ENCODE measurements around the gene LRRC2. TPM values are rescaled to one million over a fixed set of nuclear protein-coding genes. Genes with fewer than 3 reads are reported as not detected.

LRRC2 gene
- total RNA-seq, 4 donors from 2014 or later = 0.32 to 0.83 (median 0.55) TPM

DNA sequence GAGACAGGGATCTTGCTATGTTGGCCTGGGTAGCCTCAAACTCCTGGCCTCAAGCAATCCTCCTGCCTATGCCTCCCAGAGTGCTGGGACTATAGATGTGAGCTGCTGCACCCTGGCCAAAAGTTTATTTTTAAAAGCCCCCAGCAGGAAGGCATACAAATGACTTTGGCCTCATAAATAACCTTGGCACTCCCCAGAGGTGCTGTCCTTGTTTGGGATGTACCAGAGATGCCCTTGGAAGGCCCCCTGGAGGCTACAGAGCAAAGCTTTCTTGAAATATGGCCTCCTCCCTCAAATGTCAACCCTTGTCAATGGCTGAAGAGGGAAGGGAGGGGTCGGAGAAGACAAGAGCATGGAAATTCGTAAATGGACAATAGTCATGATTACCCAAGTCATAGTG, 82.3 kb downstream of the LRRC2 start:
- H3K36me3 ChIP-seq = no peaks in the 10 kb centered on the region
- peaks cover 0 to 5% (median 4%) of the 10 kb centered on the region in 4 donors for H3K4me1 ChIP-seq
- no peak for TF ChIP-seq POLR2A (IDR thresholded peaks at IDR 0.05; ENCODE audit: low read depth)
- no peak for TF ChIP-seq POLR2AphosphoS5 (IDR thresholded peaks at IDR 0.05)
- no peak for TF ChIP-seq EP300 (IDR thresholded peaks at IDR 0.05)
- TF ChIP-seq, protein P1, sequence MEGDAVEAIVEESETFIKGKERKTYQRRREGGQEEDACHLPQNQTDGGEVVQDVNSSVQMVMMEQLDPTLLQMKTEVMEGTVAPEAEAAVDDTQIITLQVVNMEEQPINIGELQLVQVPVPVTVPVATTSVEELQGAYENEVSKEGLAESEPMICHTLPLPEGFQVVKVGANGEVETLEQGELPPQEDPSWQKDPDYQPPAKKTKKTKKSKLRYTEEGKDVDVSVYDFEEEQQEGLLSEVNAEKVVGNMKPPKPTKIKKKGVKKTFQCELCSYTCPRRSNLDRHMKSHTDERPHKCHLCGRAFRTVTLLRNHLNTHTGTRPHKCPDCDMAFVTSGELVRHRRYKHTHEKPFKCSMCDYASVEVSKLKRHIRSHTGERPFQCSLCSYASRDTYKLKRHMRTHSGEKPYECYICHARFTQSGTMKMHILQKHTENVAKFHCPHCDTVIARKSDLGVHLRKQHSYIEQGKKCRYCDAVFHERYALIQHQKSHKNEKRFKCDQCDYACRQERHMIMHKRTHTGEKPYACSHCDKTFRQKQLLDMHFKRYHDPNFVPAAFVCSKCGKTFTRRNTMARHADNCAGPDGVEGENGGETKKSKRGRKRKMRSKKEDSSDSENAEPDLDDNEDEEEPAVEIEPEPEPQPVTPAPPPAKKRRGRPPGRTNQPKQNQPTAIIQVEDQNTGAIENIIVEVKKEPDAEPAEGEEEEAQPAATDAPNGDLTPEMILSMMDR (IDR thresholded peaks at IDR 0.05) = no peak
- no peaks in the 10 kb centered on the region for H3K9me3 ChIP-seq
- no peak overlapping the region for H3K27ac ChIP-seq (replicated peaks in 1 of 4)
- H3K4me3 ChIP-seq = no peak overlapping the region
- H3K27me3 ChIP-seq = peaks cover 0 to 31% (median 0%) of the 10 kb centered on the region in 4 donors
- DNase-seq (ENCODE audit: extremely low spot score) = no peak
- WGBS = 88% methylated on average over 2 of the region's 2 CpGs
- intact Hi-C loops (cut with DNase I) = no loop called here

DNA sequence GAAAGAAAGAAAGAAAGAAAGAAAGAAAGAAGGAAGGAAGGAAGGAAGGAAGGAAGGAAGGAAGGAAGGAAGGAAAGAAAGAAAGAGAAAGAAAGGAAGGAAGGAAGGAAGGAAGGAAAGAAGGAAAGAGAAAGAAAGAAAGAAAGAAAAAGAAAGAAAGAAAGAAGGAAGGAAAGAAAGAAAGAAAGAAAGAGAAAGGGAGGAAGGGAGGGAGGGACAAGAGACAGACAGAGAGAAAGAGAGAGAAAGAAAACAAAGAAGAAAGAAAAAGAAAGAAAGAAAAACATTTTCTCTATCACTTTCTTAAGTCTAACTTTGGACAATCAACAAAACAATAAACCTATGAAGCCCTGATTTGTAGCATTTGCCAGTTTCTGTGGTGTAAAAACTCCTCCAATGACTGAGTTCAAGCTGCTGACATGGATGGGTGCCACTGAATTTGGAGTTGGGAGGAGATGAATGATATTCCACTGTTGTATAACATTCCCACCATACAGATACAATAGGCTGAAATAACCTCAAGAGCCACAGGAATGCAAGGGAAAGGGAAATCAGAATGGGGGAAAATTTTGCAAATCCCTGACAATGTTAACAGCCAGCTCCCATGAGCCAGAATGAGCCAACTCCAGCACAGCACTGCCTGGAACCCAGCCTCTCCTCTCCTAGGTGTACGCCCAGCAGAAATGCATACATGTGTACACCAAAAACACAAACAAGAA, 83.3 kb downstream of the LRRC2 start:
- Histone ChIP-seq H3K36me3 (no peaks in the 10 kb centered on the region), H3K4me1 (no peaks in the 10 kb centered on the region), H3K4me3 (no peak overlapping the region), H3K27ac (replicated peaks in 1 of 4) (no peak overlapping the region), H3K9me3 (no peaks in the 10 kb centered on the region), H3K27me3 (peaks cover 0 to 40% (median 0%) of the 10 kb centered on the region in 4 donors)
- intact Hi-C loops (cut with DNase I) = no loop called here
- WGBS = 93% methylated on average over 1 of the region's 1 CpG
- DNase-seq (ENCODE audit: extremely low spot score) = no peak
- TF ChIP-seq POLR2AphosphoS5 (IDR thresholded peaks at IDR 0.05) = no peak
- TF ChIP-seq POLR2A (IDR thresholded peaks at IDR 0.05; ENCODE audit: low read depth) = no peak
- TF ChIP-seq, protein P1 (IDR thresholded peaks at IDR 0.05) = no peak
- TF ChIP-seq EP300 (IDR thresholded peaks at IDR 0.05) = no peak

DNA sequence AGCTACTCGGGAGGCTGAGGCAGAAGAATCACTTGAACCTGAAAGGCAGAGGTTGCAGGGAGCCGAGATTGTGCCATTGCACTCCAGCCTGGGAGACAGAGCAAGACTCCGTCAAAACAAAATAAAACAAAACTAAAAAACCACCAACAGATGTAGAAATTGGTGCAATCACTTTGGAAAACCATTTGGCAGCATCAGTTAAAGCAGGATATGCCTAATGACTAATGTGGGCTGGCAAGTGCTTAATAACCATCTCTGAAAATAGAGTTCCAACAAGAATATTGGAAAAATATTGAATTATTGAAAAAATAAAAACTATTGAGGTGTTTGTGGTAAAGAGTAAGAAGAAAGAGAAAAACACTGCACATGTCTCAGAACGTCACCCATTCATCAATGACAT, 84.5 kb downstream of the LRRC2 start:
- 86% methylated on average over 4 of the region's 4 CpGs for WGBS
- TF ChIP-seq POLR2A (IDR thresholded peaks at IDR 0.05; ENCODE audit: low read depth) (no peak), POLR2AphosphoS5 (IDR thresholded peaks at IDR 0.05) (no peak), EP300 (IDR thresholded peaks at IDR 0.05) (no peak)
- TF ChIP-seq, protein P1 (IDR thresholded peaks at IDR 0.05) = no peak
- Histone ChIP-seq H3K36me3 (no peaks in the 10 kb centered on the region), H3K27me3 (peaks cover 0 to 47% (median 0%) of the 10 kb centered on the region in 4 donors), H3K9me3 (no peaks in the 10 kb centered on the region), H3K27ac (replicated peaks in 1 of 4) (no peak overlapping the region), H3K4me3 (no peak overlapping the region), H3K4me1 (no peaks in the 10 kb centered on the region)
- intact Hi-C loops (cut with DNase I) = no loop called here
- DNase-seq (ENCODE audit: extremely low spot score) = no peak

DNA sequence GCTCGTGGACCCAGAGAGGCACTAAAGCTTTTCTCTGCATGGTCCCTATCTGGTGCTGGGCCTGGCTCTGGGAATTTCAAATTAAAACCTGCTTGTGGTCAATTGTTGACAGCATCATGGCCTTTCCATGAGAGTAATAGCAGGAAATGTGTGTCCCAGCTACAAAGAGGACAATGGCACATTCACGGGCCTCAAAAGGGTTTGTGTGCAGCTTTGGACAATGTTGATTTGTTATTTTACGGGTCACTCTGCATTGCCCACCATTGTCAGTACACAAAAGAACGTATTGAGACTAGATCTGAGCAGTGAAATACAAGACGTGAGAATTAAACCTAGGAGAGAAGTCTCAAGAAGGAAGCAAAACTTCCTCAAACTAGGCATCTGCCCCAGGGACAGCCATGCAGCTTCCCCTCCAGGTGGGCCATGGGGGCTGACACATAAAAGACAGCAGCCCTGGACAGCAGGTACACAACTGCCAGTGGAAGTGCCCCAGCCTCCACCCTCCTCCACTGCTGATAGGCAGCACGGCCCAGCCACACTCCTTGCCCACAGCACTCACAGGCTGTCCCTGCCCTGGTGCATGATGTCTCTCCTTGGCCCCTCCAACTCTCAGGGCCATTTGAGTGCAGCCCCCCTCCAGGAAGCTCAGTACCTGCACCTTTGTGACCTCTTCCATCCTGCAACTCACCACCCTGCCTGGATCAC, 85.5 kb downstream of the LRRC2 start:
- no peak for DNase-seq (ENCODE audit: extremely low spot score)
- H3K9me3 ChIP-seq = no peaks in the 10 kb centered on the region
- H3K4me1 ChIP-seq = no peaks in the 10 kb centered on the region
- no peak for TF ChIP-seq POLR2A (IDR thresholded peaks at IDR 0.05; ENCODE audit: low read depth)
- TF ChIP-seq, protein P1 (IDR thresholded peaks at IDR 0.05) = no peak
- TF ChIP-seq POLR2AphosphoS5 (IDR thresholded peaks at IDR 0.05) = no peak
- no peak for TF ChIP-seq EP300 (IDR thresholded peaks at IDR 0.05)
- WGBS = 83% methylated on average over 6 of the region's 6 CpGs
- no peak overlapping the region for H3K4me3 ChIP-seq
- H3K27me3 ChIP-seq = peaks cover 0 to 47% (median 0%) of the 10 kb centered on the region in 4 donors
- intact Hi-C loops (cut with DNase I) = no loop called here
- H3K27ac ChIP-seq (replicated peaks in 1 of 4) = no peak overlapping the region
- no peaks in the 10 kb centered on the region for H3K36me3 ChIP-seq

Data from esophagus muscularis mucosa (tissue), 4 donors.